Suprapubic skin (tissue), 4 donors: ENCODE data around the gene PDCD2.

Experiments
- EP300 ChIP-seq: sonication (generic); formaldehyde crosslinking; IDR thresholded peaks from one replicate; pipeline ENCODE4 v1.6.1; 2017; ENCODE audit warnings: antibody characterized with exemption
- POLR2A ChIP-seq, 2 donors: fragments of 450-650 bp; IDR thresholded peaks; one replicate each; pipeline ENCODE4 v1.6.1; 2017; ENCODE audit warnings: antibody characterized with exemption in 2 of 2, mild to moderate bottlenecking in 2 of 2, moderate library complexity in 2 of 2
- POLR2AphosphoS5 ChIP-seq, 3 donors: sonication (generic); formaldehyde crosslinking; IDR thresholded peaks; one replicate each; pipeline ENCODE4 v1.6.1; 2017; ENCODE audit warnings: antibody characterized with exemption in 3 of 3
- TF ChIP-seq, protein P1 (sequence below), 2 donors: fragments of 200-600 bp in 1 of 2; fragments of 450-650 bp in 1 of 2; sonication (generic) in 1 of 2; IDR thresholded peaks; one replicate each; pipeline ENCODE4 v1.5.1; 2016 to 2019; ENCODE audit warnings: antibody characterized with exemption in 2 of 2, mild to moderate bottlenecking in 1 of 2, moderate library complexity in 1 of 2

GRCh38 chr6:170545405-170545804, 39.0 kb downstream of the PDCD2 start:
- TF ChIP-seq POLR2A (IDR thresholded peaks at IDR 0.05): no peak
- TF ChIP-seq, protein P1, sequence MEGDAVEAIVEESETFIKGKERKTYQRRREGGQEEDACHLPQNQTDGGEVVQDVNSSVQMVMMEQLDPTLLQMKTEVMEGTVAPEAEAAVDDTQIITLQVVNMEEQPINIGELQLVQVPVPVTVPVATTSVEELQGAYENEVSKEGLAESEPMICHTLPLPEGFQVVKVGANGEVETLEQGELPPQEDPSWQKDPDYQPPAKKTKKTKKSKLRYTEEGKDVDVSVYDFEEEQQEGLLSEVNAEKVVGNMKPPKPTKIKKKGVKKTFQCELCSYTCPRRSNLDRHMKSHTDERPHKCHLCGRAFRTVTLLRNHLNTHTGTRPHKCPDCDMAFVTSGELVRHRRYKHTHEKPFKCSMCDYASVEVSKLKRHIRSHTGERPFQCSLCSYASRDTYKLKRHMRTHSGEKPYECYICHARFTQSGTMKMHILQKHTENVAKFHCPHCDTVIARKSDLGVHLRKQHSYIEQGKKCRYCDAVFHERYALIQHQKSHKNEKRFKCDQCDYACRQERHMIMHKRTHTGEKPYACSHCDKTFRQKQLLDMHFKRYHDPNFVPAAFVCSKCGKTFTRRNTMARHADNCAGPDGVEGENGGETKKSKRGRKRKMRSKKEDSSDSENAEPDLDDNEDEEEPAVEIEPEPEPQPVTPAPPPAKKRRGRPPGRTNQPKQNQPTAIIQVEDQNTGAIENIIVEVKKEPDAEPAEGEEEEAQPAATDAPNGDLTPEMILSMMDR (IDR thresholded peaks at IDR 0.05): no peak
- no peak for TF ChIP-seq EP300
- TF ChIP-seq POLR2AphosphoS5 (IDR thresholded peaks at IDR 0.05): no peak
